Daoy (cell line): ENCODE data around the gene ZNF765. TPM values are rescaled to one million over a fixed set of nuclear protein-coding genes. Genes with fewer than 3 reads are reported as not detected.
"Not testable (repeated sequence)": the region's sequence is repeated elsewhere in the genome, so short reads cannot be mapped to it uniquely, and the experiment has no call there.

Source experiments
- DNase-seq: peaks from one replicate; pipeline ENCODE4 v3.0.0-alpha.2; 2015; ENCODE audit warnings: low read depth
- total RNA-seq: library from RNA; depleted of rRNA; stranded (reverse); fragments of >200 nt; shearing (Covaris generic); gene quantifications from 2 replicates; pipeline ENCODE4 v1.2.3, GENCODE V29; 2014

The ZNF765 gene
- total RNA-seq, 1 experiment from 2014 or later, result 11.1 TPM

DNA sequence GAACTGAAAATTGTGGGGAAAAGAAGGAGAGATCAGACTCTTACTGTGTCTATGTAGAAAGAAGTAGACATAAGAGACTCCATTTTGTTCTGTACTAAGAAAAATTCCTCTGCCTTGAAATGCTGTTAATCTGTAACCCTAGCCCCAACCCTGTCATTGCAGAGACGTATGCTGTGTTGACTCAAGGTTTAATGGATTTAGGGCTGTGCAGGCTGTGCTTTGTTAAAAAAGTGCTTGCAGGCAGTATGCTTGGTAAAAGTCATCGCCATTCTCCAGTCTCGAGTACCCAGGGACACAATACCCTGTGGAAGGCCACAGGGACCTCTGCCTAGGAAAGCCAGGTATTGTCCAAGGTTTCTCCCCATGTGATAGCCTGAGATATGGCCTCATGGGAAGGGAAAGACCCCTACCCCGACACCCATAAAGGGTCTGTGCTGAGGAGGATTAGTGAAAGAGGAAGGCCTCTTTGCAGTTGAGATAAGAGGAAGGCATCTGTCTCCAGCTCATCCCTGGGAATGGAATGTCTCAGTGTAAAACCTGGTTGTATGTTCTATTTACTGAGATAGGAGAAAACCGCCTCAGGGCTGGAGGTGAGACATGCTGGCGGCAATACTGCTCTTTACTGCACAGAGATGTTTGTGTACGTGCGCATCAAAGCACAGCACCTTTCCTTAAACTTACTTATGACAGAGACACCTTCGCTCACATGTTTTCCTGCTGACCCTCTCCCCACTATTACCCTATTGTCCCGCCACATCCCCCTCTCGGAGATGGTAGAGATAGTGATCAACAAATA lies 25.8 kb downstream of the ZNF765 start:
- not testable (repeated sequence) for DNase-seq

DNA sequence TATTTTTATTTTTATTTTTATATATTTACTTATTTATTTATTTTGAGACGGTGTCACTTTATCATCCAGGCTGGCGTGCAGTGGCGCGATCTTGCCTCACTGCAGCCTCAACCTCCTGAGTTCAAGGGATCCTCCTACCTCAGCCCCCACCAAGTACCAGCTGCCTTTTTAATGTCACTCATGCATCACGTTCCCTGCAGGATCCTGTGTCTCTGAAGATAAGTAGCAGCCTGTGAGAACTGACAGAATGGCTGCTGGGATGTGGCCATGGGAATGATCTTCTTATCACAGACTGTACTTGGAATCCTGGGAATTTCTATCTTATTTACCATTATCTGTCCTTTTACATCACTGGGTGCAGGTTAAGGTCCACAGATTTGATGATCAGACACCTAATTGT lies 27.6 kb downstream of the ZNF765 start:
- no peak for DNase-seq

DNA sequence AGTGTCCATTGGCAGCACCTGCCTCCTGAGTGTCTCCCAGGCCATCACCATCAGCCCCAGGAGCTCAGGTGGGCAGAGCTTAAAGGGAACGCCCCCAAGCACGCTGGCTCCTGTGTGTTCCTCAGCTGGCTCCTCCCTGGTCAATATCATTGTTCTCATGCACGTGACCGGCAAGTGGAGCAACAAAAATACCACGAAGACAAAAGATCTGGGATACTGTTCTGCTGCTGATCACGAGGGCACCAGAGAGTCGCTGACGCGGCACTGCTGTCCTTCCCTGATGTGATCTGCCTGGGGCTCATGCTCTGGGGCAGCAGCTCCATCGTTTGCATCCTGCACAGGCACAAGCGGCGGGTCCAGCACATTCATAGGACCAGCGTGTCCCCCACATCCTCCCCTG lies 28.1 kb downstream of the ZNF765 start:
- DNase-seq, result not testable (repeated sequence)

DNA sequence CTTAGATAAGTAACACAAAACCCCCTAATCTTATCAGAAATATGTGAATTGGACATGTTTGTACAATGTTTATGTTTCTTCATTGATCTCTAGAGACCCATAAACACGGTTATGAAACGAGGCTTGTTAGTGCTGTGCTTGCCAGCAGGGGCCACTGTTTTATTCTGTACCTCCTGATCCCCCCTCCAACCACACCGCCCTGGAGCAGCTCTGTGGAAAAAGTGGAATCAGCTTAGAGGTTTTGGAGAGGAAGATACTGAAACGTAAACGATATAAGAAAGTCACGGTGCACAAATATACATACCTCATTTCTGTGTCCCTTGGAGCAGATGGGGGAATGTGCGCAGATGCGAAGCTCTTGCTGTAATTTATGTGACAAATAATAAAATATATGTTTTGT lies 28.7 kb downstream of the ZNF765 start:
- peak; percentile 8 for DNase-seq

GRCh38 chr19:53424968-53425597 lies 30.1 kb downstream of the ZNF765 start:
- peak; percentile 64 for DNase-seq

DNA sequence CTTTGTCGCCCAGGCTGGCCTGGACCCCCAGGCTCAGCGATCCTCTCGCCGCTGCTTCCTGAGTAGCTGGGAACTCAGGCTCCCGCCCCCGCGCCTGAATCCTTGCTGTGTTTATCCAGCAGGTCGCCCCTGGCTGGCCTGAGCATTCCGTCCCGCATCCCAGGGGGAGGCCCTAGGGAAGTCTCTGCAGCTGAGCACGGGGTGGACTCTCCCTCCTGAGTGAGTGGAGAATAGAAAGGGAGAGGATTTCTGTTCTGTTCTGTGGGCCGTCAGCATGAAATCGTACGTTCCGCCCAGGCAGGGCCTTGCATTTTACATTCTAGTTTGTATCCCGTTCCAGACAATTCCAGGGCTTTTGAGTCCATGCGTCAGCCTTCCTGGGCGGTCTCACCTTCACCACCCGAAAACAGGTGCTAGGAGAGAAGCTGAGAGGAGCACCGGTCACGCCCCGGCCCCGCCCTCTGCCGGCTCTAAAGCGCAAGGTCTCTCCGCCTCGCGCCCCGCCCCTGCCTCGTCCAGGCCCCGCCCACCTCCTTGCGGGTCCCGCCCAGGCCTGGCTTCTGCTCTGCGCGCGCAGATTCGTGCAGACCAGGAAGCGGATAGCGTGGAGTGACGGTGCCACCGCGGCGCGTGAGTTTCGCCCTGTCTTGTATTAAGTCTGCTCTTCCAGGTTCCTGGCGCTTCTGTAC lies 36.6 kb downstream of the ZNF765 start, which contains the start of gene ZNF761:
Gene ZNF761, plus strand, starts transcription at position 586 of the 689 bp plus-strand sequence. CDS start 15,285 bp downstream, outside the sequence.
- peak; percentile 97 for DNase-seq

GRCh38 chr19:53432088-53432661 lies 37.2 kb downstream of the ZNF765 start:
- DNase-seq, result peak; percentile 43

DNA sequence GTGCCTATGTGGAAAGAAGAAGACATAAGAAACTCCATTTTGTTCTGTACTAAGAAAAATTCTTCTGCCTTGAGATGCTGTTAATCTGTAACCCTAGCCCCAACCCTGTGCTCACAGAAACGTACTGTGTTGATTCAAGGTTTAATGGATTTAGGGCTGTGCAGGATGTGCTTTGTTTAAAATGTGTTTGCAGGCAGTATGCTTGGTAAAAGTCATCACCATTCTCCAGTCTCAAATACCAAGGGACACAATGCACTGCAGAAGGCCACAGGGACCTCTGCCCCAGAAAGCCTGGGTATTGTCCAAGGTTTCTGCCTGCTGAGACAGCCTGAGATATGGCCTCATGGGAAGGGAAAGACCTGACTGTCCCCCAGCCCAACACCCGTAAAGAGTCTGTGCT lies 48.9 kb downstream of the ZNF765 start:
- DNase-seq, result not testable (repeated sequence)

DNA sequence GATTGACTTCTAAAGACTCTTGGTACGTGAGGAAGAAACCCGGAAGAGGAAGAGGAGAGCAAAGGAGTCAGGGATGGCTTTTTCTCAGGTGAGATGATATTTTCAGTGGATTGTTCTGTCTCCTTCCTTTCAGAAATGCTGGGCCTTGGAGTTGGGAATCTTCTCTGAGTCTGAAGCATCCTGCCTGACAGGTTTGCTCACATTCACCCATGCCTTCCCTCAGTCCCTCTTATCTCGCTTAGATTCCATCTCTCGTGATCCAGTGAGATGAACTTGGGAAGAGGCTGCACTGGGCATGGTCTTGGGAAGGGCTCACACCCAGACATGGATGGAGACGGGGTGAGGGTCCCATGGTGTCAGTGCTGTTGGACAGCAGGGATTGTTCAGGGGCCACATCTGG lies 52.2 kb downstream of the ZNF765 start:
- not testable (repeated sequence) for DNase-seq

- no peak for DNase-seq
These were observed 60.9 kb downstream of the ZNF765 start for GRCh38 chr19:53455828-53456227.

- DNase-seq, result not testable (repeated sequence)
These were observed 65.3 kb downstream of the ZNF765 start for GRCh38 chr19:53460131-53460721.

DNA sequence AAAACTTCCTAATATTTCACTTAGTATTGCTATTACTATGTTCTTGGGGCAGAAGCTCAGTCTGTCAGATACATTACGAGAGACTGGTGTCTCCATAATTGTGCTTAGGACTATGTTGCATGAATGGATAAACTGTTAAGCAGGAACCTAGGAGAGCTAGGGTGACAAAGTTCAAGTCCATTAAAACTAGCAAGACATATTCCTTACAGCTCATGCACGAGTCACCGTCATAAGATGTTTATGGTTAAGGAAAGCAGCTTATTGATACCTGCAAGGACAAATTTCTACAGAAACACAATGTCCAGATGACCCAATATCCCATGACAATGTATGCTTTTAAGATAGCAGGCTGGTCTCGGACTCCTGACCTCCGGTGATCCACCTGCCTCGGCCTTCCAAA lies 66.9 kb downstream of the ZNF765 start:
- DNase-seq, result no peak

GRCh38 chr19:53462861-53463260 lies 67.9 kb downstream of the ZNF765 start:
- DNase-seq, result no peak

GRCh38 chr19:53463263-53463662 lies 68.3 kb downstream of the ZNF765 start:
- DNase-seq, result peak; percentile 38

DNA sequence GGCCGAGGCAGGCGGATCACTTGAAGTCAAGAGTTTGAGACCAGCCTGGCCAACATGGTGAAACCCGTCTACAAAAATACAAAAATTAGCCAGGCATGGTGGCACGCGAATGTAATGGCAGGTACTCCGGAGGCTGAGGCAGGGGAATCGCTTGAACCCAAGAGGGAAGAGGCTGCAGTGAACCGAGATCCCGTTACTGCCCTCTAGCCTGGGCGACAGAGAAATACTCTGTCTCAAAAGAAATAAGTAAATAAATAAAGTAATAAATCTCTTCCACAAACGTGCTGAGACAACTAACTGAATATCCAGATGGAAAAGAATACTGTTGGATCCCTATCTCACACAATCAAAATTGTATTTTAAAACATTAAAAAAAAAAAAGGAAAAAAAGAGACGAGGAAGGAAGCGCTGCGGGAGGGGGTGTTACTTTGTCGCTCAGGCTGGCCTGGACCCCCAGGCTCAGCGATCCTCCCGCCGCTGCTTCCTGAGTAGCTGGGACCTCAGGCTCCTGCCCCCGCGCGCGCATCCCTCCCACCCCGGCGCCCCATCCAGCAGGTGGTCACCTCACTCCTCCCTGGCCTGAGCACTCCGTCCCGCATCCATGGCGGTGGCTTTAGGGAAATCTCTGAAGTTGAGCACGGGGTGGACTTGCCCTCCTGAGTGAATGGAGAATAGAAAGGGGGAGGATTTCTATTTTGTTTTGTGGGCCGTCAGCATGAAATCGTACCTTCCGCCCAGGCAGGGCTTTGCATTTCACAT lies 72.0 kb downstream of the ZNF765 start:
- DNase-seq, result no peak

DNA sequence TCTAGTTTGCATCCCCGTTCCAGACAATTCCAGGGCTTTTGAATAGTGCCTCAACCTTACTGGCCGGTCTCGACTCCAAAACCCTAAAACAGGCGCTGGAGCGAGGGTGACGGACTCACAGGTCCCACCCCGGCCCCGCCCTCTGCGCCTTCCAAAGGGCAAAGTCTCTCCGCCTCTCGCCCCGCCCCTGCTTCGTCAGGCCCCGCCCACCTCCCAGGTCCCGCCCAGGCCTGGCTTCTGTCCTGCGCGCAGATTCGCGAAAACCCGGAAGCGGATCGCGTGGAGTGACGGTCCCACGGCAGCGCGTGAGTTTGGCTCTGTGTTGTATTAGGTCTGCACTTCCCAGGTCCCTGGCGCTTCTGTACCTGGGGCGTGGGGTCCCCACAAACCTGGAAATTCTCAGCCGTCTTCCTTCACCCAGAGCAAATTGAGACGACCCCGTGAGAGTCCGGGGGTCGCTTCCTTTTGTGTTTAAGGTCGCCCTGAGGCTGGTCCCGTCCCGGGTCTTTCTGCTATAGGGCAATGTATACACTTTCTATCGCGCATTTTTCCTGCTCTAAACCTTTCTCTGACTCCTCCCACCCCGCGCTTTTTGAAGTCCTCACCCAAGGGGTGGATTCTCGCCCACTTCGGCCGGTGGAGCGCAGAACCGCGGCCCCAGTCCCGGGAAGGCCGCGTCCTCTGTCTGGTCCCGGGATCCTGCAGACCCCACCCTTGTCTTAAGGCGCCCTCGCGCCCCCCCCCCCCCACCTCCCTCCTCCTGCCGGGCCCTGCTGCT lies 72.7 kb downstream of the ZNF765 start, which contains the start of gene ZNF813:
Gene ZNF813, plus strand, starts transcription at position 249 of the 778 bp plus-strand sequence. CDS start 16,090 bp downstream, outside the sequence.
- peak; percentile 93 for DNase-seq

DNA sequence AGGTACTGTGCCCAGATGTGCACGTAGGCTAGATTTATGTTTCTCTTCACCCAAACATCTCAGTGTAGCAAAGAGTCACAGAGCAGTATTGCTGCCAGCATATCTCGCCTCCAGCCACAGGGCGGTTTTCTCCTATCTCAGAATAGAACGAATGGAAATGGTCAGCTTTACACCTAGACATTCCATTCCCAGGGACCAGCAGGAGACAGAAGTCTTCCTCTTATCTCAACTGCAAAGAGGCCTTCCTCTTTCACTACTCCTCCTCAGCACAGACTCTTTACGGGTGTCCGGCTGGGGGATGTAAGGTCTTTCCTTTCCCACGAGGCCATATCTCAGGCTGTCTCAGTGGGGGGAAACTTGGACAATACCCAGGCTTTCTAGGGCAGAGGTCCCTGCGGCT lies 73.7 kb downstream of the ZNF765 start:
- not testable (repeated sequence) for DNase-seq

DNA sequence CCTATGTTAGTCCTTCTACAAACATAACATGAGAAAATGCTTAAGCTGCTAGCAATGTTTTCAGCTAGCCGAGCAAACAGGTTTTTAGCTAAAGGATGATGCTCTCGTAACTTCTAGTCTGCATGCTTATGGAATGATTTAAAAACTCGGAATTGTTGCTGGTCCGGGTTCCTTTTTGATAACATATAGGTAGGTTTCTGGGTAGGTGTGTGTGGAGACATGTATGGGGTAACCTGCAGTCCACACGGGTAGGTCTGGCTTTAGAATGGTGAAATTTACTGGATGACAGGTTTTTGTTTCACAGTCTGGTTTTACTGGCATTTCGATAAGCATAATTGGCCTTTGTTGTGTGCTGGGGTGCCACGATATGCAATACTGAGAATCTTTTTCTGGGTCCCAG lies 77.0 kb downstream of the ZNF765 start:
- no peak for DNase-seq

GRCh38 chr19:53474832-53475231 lies 79.9 kb downstream of the ZNF765 start:
- not testable (repeated sequence) for DNase-seq

DNA sequence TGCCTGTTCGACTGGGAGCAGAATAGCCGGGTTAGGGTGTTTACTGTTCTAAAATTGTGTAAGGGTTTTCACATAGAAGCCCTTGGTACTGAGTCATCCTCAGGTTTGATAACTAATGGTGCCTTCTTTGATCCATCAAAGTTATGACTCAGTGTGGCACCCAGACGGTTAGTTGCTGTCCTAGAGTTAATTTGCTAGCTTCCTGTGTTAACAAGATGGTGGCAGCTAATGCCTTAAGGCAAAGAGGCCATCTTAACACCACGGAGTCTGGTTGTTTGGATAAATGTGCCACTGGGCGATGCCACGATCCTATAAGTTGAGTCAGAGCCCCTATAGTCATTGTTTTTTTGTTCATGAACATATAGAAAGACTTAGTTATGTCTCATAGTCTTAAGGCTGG lies 80.5 kb downstream of the ZNF765 start:
- peak; percentile 16 for DNase-seq
